ENCODE results near the gene CYS1. TPM values are rescaled to one million over a fixed set of nuclear protein-coding genes. Genes with fewer than 3 reads are reported as not detected.
A peak's percentile ranks its signal among the peaks of the same experiment; 100 is the strongest.

The CYS1 gene
- total and polyA plus RNA-seq, 2 of the 13 experiments (the other 11 are each of a cell fraction or from before 2014, with no cell fraction given) = 0.04 TPM; not detected in 1

DNA sequence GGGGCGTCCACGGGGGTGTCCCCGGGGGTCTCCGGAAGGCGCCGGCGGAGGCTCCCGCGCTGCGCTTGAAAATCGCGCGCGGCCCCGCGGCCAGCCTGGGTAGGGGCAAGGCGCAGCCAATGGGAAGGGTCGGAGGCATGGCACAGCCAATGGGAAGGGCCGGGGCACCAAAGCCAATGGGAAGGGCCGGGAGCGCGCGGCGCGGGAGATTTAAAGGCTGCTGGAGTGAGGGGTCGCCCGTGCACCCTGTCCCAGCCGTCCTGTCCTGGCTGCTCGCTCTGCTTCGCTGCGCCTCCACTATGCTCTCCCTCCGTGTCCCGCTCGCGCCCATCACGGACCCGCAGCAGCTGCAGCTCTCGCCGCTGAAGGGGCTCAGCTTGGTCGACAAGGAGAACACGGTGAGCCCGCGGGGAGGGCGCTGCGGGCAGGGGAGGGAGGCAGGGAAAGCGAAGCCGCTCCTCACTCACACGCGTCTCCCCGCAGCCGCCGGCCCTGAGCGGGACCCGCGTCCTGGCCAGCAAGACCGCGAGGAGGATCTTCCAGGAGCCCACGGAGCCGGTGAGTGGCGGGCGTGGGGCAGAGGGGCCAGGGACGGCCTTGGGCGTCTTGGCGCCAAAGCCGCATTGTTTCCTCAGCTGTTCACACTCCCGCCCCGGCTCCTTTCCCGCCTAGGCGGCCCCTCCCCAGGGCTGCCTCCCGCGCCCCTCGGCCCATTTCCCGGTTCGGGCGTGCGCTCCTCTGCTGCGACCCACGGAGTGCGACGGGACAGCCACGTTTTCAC, 42.5 kb upstream of the CYS1 start, which contains the start of gene RRM2 (continued):
- TF ChIP-seq LCORL (IDR thresholded peaks at IDR 0.05) = no peak
- peak; percentile 70 for TF ChIP-seq LCORL (CRISPR knock-in tag; IDR thresholded peaks at IDR 0.05)
- TF ChIP-seq ZNF790 (CRISPR knock-in tag; IDR thresholded peaks at IDR 0.05; ENCODE audit: borderline replicate concordance) = peak; percentile 84; the same call in 1 of the 2 replicates
- TF ChIP-seq ZBTB40 (IDR thresholded peaks at IDR 0.05) = no peak
- TF ChIP-seq ZBTB40 (CRISPR knock-in tag; IDR thresholded peaks at IDR 0.05) = 0 out of 2 replicates have a peak, but pooled peaks have one; percentile 49
- TF ChIP-seq TGIF2 (CRISPR knock-in tag; IDR thresholded peaks at IDR 0.05) = peak; percentile 97
- peak; percentile 91 for TF ChIP-seq MAX (IDR thresholded peaks at IDR 0.05)
- peak; percentile 66; the same call in 1 of the 2 replicates for TF ChIP-seq ZNF788 (CRISPR knock-in tag; IDR thresholded peaks at IDR 0.05; ENCODE audit: borderline replicate concordance)
- 0 out of 2 replicates have a peak, but pooled peaks have one; percentile 75 for TF ChIP-seq MXD3 (CRISPR knock-in tag; IDR thresholded peaks at IDR 0.05)
- TF ChIP-seq, protein P1, sequence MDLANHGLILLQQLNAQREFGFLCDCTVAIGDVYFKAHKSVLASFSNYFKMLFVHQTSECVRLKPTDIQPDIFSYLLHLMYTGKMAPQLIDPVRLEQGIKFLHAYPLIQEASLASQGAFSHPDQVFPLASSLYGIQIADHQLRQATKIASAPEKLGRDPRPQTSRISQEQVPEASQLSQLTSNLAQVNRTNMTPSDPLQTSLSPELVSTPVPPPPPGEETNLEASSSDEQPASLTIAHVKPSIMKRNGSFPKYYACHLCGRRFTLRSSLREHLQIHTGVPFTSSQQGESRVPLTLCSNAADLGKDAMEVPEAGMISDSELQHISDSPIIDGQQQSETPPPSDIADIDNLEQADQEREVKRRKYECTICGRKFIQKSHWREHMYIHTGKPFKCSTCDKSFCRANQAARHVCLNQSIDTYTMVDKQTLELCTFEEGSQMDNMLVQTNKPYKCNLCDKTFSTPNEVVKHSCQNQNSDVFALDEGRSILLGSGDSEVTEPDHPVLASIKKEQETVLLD (CRISPR knock-in tag; IDR thresholded peaks at IDR 0.05; ENCODE audit: low read depth) = peak; percentile 98
- peak; percentile 79 for TF ChIP-seq SNAPC4 (CRISPR knock-in tag; IDR thresholded peaks at IDR 0.05)
- peak; percentile 84; the same call in 1 of the 2 replicates for TF ChIP-seq YEATS4 (CRISPR knock-in tag; IDR thresholded peaks at IDR 0.05; ENCODE audit: borderline replicate concordance)

All from HepG2 (cell line).